ENCODE data around the gene TMEM205.

The TMEM205 gene

DNA sequence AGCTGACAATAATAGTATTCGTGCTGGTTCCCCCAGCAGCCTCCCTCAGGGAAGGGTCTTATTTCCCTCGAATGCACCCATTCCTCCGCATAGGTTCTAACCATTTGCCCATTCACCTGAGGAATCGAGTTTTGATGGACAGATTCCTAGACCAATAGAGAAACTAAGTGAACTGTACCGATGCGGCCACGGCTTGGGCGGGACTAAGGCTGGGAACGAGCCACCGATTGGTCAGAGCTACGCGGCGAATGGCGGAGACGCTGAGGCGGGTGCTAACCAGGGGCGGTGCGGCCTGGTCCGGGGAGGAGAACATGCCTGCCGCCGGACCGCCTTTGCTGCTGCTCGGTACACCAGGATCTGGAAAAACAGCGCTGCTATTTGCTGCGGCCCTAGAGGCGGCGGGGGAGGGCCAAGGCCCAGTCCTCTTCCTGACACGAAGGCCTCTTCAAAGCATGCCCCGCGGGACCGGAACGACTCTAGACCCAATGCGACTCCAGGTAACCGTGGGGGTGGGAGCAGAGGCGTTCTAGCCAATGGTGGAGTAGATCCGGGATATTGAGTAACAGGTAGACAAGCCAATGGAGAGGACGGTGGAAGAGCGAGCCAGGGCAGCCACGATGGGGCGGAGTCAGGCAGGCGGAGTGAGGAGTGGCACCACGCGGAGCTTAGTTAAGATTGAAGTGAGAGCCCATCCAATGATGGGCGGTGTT lies 28.5 kb upstream of the TMEM205 start, which contains the start of gene SWSAP1:
Gene SWSAP1 (plus strand): TSS at position 234 of the 710 bp plus-strand sequence. CDS start 15 bp downstream, at position 249.
- intact Hi-C loops (cut with DNase I) = loop anchor here (2.0 to 5.0 kb wide), 3 partner anchors 30 to 108 kb away; partner anchors contain the start of genes ELAVL3, ODAD3 and PRKCSH
- peak; percentile 95 to 100 (median 99) for DNase-seq

DNA sequence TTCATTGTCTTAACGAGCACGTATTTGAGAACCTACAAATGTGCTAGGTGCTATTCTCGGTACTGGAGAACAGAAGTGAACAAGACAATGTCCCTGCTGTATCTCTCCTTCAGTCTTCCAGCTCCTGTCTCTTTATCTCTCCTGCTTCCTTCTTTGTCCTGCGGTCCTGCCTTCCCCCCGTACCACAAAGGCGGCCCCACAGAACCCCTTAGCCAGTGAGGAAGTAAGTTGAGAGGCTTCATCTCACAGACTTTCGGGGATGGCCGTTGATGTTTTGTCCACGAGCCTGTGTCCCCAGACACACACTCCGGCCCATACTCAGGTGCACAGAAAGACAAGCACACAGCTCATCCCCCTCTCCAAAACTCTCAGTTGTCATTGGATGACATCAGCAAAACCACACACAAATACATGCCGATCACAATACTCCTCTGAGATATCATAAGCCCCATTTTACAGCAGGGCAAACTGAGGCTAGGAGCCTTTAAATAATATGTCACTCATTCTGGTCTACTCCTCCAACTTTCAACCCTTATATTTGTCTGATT lies 27.9 kb upstream of the TMEM205 start:
- intact Hi-C loops (cut with DNase I) = loop anchor here (2.0 to 5.0 kb wide), 2 partner anchors 29 to 108 kb away; partner anchors contain the start of gene ELAVL3
- peak in 4 of 42 donors; percentile 15 to 49 (median 27) for DNase-seq

DNA sequence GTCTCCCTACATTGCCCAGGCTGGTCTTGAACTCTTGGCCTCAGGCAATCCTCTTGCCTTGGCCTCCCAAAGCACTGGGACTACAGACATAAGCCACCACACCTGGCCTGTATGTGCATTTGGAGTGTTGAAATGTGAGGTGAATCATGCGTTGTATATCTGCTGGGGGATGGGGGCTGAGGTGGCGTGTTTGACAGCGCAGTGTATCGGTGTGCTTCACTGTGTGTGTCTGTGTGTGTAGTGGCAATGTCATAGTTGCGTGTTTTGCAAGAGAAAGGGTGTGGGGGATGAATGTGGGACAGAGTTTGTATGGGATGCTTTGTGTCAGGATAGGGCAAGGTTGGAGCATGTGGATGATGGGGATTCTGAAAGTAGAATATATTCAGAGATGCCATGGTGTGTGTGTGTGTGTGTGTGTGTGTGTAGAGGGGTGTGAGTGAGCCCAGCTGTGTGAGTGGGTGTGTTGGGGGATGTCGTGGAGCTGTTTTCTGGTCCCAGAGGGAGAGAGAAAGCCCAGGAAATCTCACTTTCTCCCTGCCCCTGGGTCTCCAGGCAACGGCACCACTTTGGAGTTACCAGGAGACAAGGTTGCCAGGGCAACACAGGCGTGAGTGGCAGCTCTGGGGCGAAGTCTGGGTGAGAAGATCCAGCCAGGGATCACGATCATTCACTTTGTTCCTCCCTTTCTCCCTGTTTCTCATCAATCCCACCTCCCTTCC lies 27.3 kb upstream of the TMEM205 start:
- peak; percentile 69 to 98 (median 89) for DNase-seq
- intact Hi-C loops (cut with DNase I) = loop anchor here (5.0 kb wide), 1 partner anchor 109 kb away; the partner anchor contains the start of gene ELAVL3

DNA sequence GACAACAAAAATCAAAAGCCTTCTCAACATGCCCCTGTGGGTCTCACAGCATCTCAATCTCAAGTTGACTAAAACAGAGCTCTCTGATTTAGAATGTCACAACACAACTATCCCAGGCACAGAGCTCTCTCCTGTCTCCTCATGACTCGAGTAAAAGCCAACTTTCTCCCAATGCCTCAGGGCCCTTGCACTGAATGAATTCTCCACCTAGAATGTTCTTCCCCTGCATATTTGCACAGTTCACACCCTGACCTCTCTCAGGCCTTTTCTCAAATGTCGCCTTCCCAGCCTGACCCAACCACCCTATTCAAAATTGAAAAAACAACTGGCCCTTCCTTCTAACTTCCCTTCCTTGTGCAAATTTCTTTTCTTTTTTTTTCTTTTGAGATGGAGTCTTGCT lies 24.7 kb upstream of the TMEM205 start:
- no peak for DNase-seq

DNA sequence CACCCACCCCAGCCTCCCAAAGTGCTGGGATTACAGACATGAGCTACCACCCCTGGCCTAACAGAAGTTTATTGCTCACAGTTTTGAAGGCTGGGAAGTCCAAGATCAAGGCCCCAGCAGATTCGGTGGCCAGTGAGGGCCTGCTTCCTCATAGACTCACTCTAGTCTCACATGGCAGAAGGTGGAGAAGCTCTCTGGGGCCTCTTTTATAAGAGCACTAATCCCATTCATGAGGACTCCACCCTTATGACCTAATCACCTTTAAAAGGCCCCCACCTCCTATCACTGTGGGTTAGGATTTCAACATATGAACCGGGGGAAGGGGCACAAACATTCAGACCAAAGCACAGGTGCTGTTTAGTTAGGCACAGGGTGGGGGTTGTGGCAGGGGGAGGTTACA lies 21.5 kb upstream of the TMEM205 start:
- intact Hi-C loops (cut with DNase I) = no loop called here
- no peak for DNase-seq

More for the DNA sequence above, 24.7 kb upstream of the TMEM205 start:
- intact Hi-C loops (cut with DNase I) = loop anchor here (5.0 kb wide), 1 partner anchor 112 kb away; the partner anchor contains the start of gene ELAVL3

DNA sequence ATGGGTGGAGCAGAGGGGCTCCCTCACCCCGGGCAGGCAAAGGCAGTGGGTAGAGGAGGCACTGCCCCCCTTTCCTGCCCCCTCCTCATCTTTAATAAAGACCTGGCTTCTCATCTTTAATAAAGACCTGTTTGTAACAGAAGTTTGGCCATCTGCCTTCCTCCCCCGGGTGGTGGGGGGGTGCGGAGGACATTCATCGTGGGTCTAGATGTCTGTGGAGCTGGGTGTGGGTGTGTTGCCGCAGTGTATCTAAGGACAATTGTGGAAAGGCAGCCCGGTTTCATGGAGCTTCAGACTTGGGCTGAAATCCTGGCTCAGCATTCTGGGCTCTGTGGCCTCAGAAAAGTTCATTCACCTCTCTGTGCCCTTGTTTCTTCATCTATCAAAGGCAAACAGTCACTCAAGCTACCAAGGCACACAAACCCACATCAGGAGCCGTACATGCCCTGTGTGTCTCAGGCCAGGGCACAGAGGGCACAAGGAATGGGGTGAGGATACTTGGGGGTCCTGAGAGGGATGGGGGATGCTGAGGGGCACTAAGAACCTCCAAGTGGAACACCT lies 19.6 kb upstream of the TMEM205 start:
- no peak for DNase-seq
- intact Hi-C loops (cut with DNase I) = no loop called here

DNA sequence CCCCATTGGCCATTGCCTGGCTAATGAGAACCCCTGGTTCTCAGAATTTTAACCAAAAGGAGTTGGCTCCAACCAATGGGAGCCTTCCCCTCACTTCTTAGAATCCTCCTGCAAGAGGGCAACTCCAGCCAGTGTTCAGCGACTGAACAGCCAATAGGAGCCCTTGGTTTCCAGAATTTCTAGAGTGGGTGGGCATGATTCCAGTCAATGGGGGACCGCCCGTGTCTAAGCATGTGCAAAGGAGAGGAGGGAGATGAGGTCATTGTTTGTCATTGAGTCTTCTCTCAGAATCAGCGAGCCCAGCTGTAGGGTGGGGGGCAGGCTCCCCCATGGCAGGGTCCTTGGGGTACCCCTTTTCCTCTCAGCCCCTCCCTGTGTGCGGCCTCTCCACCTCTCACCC lies 18.9 kb upstream of the TMEM205 start:
- intact Hi-C loops (cut with DNase I) = no loop called here
- peak in 8 of 42 donors; percentile 22 to 54 (median 41) for DNase-seq

DNA sequence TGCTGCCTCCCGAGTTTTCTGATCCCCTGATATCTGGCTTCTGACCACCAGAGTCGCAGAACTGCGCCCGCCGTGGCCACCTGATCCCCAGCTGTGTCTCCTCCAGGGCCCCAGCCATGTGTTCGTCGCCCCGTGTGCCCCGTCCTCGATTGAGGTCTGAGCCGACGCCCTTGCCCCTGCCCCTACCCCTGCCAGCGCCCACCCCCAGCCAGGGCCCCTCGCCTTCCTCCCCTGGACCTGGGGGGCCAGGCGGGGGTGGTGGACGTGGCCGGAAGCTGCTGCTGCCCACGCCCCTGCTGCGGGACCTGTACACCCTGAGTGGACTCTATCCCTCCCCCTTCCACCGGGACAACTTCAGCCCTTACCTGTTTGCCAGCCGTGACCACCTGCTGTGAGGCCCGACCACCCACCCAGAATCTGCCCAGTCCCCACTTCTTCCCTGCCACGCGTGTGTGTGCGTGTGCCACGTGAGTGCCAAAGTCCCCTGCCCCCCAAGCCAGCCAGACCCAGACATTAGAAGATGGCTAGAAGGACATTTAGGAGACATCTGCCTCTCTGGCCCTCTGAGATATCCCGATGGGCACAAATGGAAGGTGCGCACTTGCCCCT lies 18.3 kb upstream of the TMEM205 start:
- intact Hi-C loops (cut with DNase I) = no loop called here
- no peak for DNase-seq

DNA sequence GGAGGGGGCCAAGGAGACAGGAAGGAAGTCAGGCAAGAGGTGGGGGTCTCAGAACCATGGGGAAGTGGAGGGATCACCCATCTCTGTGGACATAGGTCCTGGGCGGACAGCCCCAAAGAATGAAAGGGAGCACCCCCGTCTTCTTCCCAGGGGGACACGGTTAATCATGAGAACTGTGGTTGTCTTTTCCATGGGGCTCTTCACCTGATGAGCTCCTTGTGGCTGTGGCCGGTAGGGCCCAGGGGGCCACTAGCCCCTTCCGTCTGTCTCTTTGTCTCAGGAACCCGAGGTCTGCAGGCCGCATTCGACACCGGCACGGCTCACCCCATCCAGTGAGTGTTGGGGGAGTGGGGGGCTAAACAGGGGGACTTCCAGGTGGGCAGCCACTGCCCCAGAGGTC lies 17.8 kb upstream of the TMEM205 start:
- no peak for DNase-seq
- intact Hi-C loops (cut with DNase I) = no loop called here

DNA sequence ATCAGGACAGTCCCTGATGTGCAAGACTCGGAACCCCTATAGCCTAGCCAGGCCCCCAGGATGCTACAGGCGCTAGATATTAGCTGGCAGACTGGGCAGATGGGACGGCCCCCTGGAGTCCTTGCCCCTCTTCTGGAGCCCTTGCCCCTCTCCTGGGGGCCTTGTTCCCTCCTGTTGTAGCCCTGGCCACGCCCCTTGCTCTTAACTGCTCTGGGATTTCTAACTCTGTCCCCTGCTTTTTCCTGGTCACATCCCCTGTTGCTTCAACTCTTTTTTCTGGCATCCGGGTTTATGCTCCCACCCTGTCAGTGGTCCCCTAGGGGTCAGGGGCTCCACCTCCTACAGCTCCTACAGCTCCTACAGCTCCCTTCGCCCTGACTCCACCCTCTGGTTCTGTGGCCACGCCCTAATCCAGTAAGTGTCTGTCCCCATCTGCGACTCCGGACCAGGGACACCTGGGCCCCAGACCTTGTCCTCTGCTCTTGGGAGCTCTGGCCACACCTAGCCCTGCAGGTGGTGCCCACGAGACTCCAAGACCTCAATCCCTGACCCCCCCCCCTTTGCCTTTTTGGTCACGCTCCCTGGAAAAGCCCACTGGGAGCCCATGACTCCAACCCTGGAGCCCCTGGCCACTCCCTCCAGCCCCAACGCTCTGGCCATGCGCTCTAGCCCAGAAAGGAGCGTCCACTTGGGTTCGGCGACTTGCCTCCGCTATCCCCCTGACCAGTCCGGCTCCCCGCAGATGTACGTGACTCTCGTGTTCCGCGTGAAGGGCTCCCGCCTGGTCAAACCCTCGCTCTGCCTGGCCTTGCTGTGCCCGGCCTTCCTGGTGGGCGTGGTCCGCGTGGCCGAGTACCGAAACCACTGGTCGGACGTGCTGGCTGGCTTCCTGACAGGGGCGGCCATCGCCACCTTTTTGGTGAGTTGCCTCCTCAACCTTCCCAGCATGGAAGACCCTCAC lies 16.0 kb upstream of the TMEM205 start:
- intact Hi-C loops (cut with DNase I) = no loop called here
- no peak for DNase-seq

DNA sequence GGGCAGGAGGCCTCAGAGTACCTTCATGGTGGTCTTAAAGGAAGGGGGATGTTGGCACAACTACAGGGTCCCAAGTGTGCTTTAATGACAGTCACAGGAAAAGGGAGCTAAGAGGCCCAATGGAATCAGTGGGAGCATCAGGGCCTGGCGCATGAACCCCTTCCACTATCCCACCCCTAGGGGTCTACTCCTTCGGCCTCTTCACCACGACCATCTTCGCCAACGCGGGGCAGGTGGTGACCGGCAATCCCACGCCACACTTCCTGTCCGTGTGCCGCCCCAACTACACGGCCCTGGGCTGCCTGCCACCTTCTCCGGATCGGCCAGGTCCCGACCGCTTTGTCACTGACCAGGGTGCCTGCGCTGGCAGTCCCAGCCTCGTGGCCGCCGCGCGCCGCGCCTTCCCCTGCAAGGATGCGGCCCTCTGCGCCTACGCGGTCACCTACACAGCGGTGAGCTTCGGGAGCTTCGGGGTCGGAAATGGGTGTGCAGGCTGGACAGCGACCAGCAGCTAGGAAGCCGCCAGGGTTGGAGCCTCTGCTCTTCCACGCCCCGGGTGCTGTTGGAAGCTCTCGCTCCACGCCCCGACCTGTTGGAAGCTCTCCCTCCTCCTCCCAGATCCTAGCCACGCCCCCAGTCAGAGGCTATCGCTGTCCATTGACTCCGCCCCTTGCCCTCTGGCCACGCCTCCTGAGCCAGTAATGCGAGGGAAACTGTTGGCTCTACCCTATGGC lies 15.1 kb upstream of the TMEM205 start:
- DNase-seq = no peak
- intact Hi-C loops (cut with DNase I) = no loop called here

DNA sequence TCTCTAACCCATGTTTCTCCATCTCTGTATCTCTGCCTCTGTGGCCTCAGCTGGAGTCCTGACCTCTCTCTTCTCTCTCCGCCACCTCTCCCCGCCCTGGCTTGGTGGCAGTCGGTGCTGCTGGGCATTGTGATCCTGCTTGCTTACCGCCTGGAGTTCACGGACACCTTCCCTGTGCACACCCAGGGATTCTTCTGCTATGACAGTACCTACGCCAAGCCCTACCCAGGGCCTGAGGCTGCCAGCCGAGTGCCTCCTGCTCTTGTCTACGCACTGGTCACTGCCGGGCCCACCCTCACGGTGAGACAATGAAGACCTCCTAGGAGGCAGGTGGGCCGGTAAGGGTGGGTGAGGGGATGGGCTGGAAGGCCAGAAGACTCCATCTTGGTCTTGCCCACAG lies 13.4 kb upstream of the TMEM205 start:
- intact Hi-C loops (cut with DNase I) = no loop called here
- no peak for DNase-seq

DNA sequence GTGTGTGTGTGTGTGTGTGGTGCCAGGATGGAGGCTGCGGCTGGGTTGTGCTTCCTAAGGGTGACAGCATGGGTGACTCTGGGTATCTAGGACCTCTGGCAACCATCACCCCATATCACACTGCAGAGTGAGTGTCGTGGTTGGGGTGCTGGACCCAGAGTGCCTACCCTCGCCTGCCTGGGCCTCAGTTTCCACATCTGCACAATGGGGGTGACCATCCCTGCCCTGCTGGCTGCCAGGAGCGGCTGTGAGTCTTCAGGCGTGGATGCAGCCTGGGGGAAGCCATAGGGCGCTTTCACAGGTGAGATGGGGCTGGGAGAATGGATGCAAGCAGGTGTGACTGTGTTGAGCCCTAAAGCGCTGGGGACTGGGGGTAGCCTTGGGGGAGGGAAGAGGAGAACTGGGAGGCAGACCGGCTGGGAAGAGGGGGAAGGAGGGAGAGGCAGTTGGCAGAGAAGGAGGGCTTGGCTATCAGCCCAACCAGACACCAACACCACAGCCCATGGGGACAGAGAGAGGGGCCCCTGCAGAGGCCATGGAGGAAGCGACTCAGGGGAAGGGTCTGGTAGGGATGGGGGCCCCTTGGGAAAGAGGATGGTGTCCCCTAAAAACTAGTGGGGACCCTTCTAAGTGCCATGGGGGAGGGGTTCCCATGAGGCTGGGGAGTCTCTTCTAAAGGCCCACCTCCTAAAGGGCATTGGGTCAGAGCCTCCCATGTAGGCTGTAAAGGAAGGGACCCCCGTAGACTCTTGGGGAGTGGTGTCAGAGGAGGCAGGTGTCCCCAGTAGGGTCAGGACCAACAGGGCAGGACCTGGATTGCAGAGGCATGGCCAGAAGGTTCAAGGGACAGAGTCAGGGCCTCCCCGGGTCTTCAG lies 10.8 kb upstream of the TMEM205 start:
- no peak for DNase-seq
- intact Hi-C loops (cut with DNase I) = no loop called here

DNA sequence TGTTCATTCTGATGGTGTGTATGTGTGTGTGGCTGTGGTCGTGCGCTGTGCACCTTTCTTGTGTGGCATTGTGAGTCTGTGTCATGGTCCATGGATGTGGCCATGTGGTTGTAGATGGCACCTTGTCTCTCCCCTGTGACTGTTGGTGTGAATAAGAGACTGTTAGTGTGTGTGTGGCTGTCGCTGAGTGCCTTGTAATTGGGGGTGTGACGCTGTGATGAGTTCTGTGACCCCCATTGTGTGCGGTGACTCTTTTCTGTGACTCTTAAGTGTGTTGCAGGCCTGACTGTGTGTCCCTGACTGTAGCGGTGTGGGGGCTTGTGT lies 10.0 kb upstream of the TMEM205 start:
- intact Hi-C loops (cut with DNase I) = no loop called here
- DNase-seq = no peak

DNA sequence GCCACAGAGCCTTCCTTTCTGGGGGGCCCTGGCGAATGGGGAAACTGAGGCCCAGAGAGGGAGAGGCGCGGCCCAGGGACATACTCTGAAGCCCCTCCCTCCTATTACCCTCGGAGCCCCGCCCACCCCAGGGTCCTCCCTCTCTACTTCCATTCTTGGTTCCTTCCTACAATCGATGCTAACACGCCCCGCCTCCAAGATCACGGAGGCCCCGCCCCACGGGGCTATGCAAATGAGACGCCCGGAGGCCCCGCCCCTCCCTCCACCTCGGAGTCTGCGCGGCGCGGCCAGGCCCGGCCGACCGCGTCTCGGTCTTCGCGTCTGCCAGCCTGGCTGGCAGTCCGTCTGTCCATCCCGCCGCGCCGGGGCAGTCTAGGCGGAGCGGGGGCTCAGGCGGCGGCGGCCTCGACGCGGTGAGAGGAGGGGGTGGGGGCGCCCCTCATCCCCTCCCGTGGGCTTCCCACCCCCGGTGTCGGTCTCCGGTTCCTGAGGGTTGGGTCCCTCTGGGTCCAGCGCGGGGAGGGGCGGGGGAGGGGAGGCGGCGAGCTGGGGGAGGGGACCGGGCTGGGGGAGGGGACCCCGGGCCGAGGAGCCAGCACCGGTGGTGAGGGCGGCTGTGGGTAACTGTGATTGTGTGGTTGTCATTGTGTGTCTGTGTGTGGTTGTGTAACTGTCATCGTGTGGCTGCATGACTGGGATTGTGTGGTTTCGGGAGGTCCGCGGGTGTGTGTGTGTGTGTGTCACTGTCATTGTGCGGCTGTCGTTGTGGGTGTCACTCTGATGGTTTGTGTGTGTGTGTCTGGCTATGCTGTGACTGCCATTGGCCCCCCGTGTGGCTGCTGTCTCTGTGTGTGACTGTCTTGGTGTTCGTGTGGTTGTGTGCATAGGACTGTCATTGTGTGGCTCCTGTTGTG lies 9.3 kb upstream of the TMEM205 start, which contains the start of gene PLPPR2:
Gene PLPPR2 (plus strand): TSS at position 273 of the 914 bp plus-strand sequence. CDS start 2,242 bp downstream, outside the sequence.
- peak; percentile 87 to 97 (median 93) for DNase-seq
- intact Hi-C loops (cut with DNase I) = no loop called here

All from head of caudate nucleus (tissue), 42 donors.